Muscle of arm (tissue), 14 donors: ENCODE measurements around the gene ZNF785. TPM values are rescaled to one million over a fixed set of nuclear protein-coding genes. Genes with fewer than 3 reads are reported as not detected.
"Not testable (repeated sequence)": the region's sequence is repeated elsewhere in the genome, so short reads cannot be mapped to it uniquely, and the experiment has no call there.

Experiments
- DNase-seq: peaks from one replicate; pipeline ENCODE4 v3.0.0-alpha.2; 2013
- long read RNA-seq, 11 donors: transcript quantifications; one replicate each; lab custom pipeline, GENCODE V29; 2026
- polyA plus RNA-seq, 12 donors: library from polyadenylated mRNA; unstranded; fragments of 120-200 nt; gene quantifications; one replicate each; pipeline ENCODE4 v1.2.1, GENCODE V29; 2013; ENCODE audit not compliant: insufficient read length in 12 of 12

The ZNF785 gene
- 10 to 100 TPM in 8 of 12 donors, 1 to 10 TPM in 3, not detected in 1; 8.3 to 21.1 (median 11.0) TPM for polyA plus RNA-seq
- long read RNA-seq, donor 1, transcript ZNF785-201 (3 exons, 3,282 nt): major isoform, 7 of 7 reads
- long read RNA-seq, donor 1, partial matches to known transcripts: 0 of 7 reads
- long read RNA-seq, donor 1, other reads (novel, unspliced or antisense): 0 of 7 reads
- long read RNA-seq, donor 2, partial matches to known transcripts: 0 of 1 reads
- long read RNA-seq, donor 2, other reads (novel, unspliced or antisense): 0 of 1 reads
- long read RNA-seq, donor 3, partial matches to known transcripts: 0 of 1 reads
- long read RNA-seq, donor 3, other reads (novel, unspliced or antisense): 0 of 1 reads
- long read RNA-seq, donor 4, partial matches to known transcripts: 0 of 3 reads
- long read RNA-seq, donor 4, other reads (novel, unspliced or antisense): 0 of 3 reads
- long read RNA-seq, donor 5, partial matches to known transcripts: 0 of 3 reads
- long read RNA-seq, donor 5, other reads (novel, unspliced or antisense): 0 of 3 reads
- long read RNA-seq, donor 6, partial matches to known transcripts: 0 of 1 reads
- long read RNA-seq, donor 6, other reads (novel, unspliced or antisense): 0 of 1 reads
- long read RNA-seq, donor 7, partial matches to known transcripts: 0 of 2 reads
- long read RNA-seq, donor 7, other reads (novel, unspliced or antisense): 0 of 2 reads
- long read RNA-seq, donor 8, transcript ZNF785-201 (3 exons, 3,282 nt): major isoform, 5 of 5 reads
- long read RNA-seq, donor 8, partial matches to known transcripts: 0 of 5 reads
- long read RNA-seq, donor 8, other reads (novel, unspliced or antisense): 0 of 5 reads
- long read RNA-seq, donor 9, transcript ZNF785-201 (3 exons, 3,282 nt): major isoform, 5 of 5 reads
- long read RNA-seq, donor 9, partial matches to known transcripts: 0 of 5 reads
- long read RNA-seq, donor 9, other reads (novel, unspliced or antisense): 0 of 5 reads
- long read RNA-seq, donor 10, transcript ZNF785-201 (3 exons, 3,282 nt): major isoform, 6 of 6 reads
- long read RNA-seq, donor 10, partial matches to known transcripts: 0 of 6 reads
- long read RNA-seq, donor 10, other reads (novel, unspliced or antisense): 0 of 6 reads
- long read RNA-seq, donor 11, transcript ZNF785-201 (3 exons, 3,282 nt): major isoform, 5 of 5 reads
- long read RNA-seq, donor 11, partial matches to known transcripts: 0 of 5 reads
- long read RNA-seq, donor 11, other reads (novel, unspliced or antisense): 0 of 5 reads

- DNase-seq: peak; percentile 98
Observed at GRCh38 chr16:30585400-30586191, at the start of gene ZNF785. Gene ZNF785, minus strand, starts transcription at chr16:30585697. Its CDS starts 86 bp downstream, at chr16:30585611.

GRCh38 chr16:30633526-30633925 is 48.0 kb upstream of the ZNF785 start:
- DNase-seq: no peak

DNA sequence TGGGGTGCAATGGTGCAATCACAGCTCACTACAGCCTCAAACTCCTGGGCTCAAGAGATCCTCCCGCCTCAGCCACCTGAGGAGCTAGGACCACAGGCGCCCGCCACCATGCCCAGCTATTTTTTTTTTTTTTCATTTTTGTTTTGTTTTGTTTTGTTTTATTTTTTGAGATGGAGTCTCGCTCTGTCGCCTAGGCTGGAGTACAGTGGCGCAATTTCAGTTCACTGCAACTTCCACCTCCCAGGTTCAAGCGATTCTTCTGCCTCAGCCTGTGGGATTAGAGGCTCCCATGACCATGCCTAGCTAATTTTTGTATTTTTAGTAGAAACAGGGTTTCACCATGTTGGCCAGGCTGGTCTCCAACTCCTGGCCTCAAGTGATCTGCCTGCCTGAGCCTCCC is 47.0 kb upstream of the ZNF785 start:
- not testable (repeated sequence) for DNase-seq

DNA sequence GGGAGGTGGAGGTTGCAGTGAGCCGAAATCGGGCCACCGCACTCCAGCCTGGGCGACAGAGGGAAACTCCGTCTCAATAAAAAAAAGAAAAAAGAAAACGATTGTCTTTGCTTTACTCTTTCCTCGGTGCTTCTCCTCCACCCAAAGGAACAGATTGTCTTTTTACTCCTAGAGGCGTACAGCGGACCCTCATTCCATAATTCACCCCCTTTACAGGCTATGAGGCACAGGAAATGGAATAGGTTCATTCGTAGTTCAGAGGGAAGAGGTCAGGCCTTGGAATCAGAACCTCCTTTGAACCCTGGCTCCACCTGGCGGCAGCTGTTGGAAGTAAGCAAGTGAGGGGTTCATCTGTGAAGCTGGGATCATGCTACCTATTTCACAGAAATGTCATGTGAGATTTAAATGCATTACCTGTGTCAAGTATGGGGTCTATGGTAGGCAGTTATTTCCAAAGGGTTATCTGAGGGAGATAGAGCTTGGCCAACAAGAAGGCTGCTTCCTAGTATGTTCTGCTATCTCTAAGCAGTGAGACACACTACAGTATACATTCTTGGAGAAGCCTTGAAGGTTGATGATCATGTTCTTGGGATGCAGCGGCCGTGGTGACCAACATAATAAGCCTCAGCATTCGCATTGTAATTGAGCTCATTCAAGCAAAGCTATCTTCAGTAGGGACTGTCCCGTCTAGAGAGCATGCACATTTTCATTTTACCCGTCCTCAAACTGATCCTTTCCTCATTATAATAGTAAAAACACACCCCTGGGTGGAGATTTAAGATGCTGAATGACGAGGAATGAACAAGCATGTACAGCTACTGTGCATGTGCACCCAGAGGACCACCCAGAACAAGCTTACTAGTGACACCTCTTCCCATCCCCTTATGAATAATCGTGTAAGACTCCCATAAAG is 43.4 kb upstream of the ZNF785 start:
- DNase-seq: peak; percentile 83

- DNase-seq: no peak
Observed at GRCh38 chr16:30626236-30626635, 40.7 kb upstream of the ZNF785 start.

DNA sequence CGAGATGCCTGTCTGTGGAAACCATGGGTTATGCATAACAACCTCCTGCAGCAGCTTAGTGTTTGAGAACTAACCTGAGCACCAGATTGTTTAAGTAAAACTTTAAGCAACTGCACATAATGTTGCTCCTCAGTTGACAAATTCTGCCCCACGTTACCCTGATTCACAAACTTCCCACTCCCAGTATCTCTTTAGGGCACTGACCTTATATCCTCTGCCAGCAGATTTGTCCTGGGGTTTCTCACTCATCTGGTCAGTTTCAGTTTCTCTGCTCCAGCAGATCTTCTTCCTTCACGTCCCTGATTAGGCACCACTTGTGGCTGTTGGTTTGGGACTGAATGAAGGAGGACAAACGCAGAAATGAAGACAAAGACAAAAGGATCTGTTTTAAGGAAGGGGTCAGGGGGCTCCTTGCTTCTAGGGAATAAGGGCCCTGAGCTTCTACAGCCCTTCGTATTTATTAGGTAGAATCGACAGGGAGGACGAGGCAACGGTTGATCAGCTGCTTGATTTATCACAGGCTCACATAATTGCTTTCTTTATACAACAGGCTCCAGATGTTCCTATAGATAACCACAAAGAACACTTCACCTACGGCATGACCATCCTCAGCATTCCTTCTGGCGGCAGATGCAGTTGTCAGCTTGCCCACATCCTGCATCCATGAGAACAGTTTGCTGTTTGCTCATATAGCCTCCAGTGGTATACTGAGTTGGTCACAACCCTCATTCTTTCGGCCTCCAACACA is 38.2 kb upstream of the ZNF785 start:
- no peak for DNase-seq

DNA sequence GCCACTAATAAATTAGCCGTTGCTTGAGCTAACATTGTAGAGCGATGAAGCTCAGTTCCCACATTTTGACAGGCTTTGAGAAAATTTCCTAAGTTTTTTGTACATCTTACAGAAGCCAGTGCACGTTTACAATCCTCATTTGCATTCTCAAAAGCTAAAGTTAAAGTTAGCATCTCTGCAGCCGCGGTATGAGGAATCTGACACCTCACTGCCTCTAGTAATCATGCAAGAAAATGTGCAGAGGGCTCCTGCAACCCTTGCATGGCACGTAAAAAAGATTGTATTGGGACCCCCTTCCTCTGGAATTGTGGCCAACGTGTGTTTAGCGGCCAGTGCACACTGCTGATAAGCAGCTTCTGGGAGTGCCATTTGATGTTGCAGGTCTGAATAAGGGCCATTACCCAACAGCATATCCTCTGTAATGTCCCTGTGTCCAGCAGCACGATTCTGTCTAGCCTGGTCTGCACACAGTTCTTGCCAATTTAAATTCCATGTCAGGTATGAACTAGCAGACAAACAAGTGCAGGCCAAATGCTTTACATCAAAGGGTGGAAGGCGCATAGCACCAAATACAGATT is 37.0 kb upstream of the ZNF785 start:
- no peak for DNase-seq

- DNase-seq: no peak
Observed at GRCh38 chr16:30621765-30622164, 36.3 kb upstream of the ZNF785 start.

DNA sequence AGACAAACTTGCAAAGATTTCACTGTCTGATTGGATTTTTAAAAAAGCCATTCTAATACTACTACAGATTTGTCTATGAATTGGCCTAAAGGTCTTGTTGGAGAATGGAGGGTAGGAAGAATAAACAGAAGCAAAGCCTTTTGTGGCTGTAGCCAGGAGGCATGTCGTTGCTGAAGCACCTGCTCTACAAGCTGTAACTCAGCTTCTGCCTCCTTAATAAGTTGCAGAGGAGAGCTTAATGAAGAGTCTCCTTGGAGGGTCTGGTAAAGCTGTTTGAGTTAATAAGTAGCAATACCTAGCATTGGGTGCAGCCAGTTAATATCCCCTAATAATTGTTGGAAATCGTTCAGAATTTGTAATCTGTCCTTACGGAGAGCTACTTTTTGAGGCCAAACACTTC is 34.7 kb upstream of the ZNF785 start:
- DNase-seq: no peak

- DNase-seq: no peak
Observed at GRCh38 chr16:30619638-30620037, 34.1 kb upstream of the ZNF785 start.

DNA sequence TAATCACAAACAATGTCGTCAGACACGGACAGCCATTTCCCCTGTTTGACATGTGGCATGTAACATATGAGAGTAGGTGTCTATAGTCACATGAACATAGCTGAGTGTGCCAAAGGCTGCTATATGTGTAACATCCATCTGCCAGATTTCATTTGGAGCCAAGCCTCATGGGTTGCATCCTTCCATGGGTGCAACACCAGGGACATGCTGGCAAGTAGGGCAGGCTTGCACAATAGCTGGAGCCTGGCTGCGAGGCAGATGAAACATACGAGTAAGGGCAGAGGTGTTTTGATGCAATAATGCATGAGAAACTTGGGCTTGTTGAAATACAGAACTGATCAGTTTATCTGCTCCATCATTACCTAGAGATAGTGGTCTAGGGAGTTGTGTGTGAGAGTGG is 33.7 kb upstream of the ZNF785 start:
- no peak for DNase-seq

- DNase-seq: no peak
Observed at GRCh38 chr16:30615358-30616091, 30.0 kb upstream of the ZNF785 start.

- peak; percentile 99 for DNase-seq
Observed at GRCh38 chr16:30609926-30610839, 24.7 kb upstream of the ZNF785 start, which contains the start of gene ZNF689. Gene ZNF689, minus strand, starts transcription at chr16:30610389. Its CDS starts 348 bp downstream, at chr16:30610041.

- peak; percentile 49 for DNase-seq
Observed at GRCh38 chr16:30609002-30609925, 23.8 kb upstream of the ZNF785 start.

DNA sequence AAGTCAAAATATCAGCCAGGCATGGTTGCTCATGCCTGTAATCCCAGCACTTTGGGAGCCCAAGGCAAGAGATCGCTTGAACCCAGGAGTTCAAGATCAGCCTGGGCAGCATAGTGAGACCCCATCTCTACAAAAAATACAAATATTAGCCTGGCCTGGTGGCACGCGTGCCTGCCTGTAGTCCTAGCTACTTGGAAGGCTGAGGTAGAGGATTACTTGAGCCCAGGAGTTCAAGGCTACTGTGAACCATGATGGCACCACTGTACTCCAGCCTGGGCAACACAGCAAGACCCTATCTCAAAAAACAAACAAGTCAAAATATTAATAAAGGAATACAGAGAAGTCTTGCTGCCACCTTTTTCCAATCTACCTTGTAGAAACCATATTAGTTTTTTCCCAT is 20.5 kb upstream of the ZNF785 start:
- DNase-seq: no peak

DNA sequence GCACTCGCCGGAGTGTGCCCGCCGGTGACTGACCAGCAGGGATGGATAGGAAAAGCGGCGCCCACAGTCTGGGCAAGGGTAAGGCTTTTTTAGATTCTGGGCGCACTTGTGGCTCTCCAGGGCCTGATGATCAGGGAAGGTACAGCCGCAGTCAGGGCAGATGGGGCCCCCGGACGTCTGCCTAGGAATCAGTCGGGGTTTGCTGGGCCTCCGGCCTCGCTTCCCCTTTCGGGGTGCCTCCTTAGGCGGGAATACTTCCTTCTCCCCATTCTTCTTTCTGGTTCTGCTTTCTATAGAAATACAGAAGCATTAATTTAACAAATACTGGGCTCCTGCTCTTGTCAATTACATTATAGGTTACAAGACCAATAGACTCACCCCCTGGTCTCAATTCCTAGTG is 19.7 kb upstream of the ZNF785 start:
- DNase-seq: no peak
